GM18526 (cell line): ENCODE measurements around the gene DRAXIN.
A peak's percentile ranks its signal among the peaks of the same experiment; 100 is the strongest.

Source experiments
- POLR2A ChIP-seq: IDR thresholded peaks from 3 replicates; pipeline ENCODE4 v1.6.1; 2011; ENCODE audit not compliant: insufficient read length; ENCODE audit errors: extremely low read depth

The DRAXIN gene

GRCh38 chr1:11711490-11711889 lies 20.0 kb downstream of the DRAXIN start:
- no peak for TF ChIP-seq POLR2A

DNA sequence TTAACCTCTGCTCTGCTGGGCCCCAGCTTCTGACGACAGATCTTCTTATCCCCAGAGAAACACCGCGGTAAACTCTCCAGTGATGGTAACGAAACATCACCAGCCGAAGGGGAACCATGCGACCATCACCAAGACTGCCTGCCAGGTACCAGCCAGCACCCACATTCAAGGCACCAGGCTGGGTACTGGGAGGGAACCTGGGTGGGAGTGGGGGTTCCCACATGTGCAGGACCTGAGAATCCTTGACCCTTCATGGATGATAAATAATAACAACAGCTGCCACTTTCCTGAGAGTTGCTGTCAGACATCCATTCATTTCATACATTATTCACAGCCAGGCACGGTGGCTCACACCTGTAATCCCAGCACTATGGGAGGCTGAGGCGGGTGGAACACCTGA lies 20.8 kb downstream of the DRAXIN start:
- no peak for TF ChIP-seq POLR2A

DNA sequence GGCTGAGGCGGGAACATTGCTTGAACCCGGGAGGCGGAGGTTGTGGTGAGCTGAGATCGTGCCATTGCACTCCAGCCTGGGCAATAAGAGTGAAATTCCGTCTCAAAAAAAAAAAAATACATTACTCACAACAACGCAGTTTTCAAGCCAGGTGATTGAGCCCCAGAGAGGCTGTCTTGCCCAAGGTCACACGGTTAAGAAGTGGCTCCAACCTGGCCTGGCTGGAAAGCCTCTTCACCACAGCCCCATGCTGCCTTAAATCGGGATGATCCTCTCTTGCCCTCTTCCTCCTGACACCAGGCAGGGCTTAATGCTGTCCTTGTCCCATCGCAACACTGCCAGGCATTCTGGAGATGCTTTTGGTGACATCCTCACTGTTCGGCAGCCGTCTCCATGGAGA lies 21.6 kb downstream of the DRAXIN start:
- no peak for TF ChIP-seq POLR2A

- TF ChIP-seq POLR2A = no peak
Measured at GRCh38 chr1:11714831-11715575, 23.5 kb downstream of the DRAXIN start.

DNA sequence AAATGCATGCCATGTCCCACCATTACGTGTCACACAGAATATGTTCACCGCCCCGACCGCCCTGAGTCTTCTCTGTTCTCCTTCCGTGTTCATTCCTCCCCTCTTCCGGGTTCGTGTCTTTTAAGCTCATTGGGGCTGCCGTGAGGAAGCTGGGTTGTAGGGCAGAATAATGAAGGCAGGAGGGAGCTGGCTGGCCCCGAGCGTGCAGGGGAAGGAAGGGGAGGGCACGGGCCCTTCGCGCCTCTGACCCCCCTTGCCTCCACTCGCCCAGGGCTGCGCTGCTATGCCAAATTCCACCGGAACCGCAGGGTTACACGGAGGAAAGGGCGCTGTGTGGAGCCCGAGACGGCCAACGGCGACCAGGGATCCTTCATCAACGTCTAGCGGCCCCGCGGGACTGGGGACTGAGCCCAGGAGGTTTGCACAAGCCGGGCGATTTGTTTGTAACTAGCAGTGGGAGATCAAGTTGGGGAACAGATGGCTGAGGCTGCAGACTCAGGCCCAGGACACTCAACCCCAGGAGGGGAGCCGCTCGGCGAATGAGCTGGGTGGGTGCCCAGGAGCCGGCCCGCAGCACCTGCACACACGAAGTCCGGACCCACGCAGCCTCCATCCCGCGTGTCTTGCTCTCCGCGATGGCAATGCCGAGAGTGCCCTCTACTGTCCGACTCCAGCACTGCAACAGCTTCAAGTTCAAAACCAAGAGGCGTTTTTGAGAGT lies 28.0 kb downstream of the DRAXIN start:
- peak; percentile 44 for TF ChIP-seq POLR2A

DNA sequence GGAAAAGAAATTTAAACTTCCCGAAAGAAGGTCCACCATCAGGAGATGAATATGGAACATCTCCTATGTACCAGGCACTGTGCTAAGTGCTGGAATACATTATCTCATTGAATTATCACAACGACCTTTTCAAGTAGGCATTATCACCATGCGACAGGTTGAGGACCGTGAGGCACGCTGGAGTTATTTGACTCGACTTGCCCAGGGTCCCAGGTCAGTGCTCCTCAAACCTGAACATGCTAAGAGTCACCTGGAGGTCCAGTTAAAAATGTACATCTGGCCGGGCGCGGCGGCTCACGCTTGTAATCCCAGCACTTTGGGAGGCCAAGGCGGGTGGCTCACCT lies 28.5 kb downstream of the DRAXIN start:
- no peak for TF ChIP-seq POLR2A

- no peak for TF ChIP-seq POLR2A
Measured at GRCh38 chr1:11720525-11720924, 29.0 kb downstream of the DRAXIN start.

DNA sequence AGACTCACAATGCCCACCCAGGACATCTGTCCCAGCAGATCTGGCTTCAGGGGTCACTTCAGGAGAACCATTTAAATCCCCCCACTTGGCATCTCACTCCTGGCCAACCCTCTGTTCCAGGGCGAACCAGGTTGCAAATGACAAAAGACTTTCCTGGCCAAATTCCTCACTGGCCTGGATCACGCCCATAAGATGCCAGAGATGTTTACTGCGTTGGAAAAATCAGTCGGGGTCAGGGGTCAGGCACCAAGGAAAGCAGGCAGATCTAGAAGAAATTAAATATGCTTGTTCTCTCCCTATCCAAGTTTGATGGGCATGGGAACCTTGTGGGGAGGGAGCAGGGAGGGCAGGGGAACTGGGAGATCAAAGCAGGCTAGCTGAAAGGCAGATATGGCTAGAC lies 29.8 kb downstream of the DRAXIN start:
- TF ChIP-seq POLR2A = no peak

GRCh38 chr1:11722538-11722937 lies 31.0 kb downstream of the DRAXIN start:
- TF ChIP-seq POLR2A = no peak

DNA sequence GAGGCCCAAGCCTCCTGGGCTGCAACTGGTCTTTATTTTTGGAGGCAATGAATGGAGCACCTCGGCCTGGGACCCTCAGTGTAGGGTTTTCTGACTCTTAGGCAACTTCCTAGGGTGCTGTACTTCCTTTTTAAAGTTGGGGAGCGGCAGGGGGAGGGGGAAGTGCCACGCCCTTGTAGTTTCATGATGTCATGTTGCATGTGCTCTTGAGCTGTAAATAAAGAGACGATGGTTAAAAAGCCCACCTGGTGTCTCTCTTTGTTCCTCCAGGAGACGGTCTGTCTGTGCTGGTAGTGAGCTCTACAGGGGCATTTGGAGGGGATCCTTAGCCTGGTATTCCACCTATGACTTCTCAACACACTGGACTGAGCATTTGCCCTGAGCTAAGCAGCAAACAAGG lies 34.1 kb downstream of the DRAXIN start:
- TF ChIP-seq POLR2A = no peak

- no peak for TF ChIP-seq POLR2A
Measured at GRCh38 chr1:11727119-11727518, 35.6 kb downstream of the DRAXIN start.

- TF ChIP-seq POLR2A = no peak
Measured at GRCh38 chr1:11728126-11728806, 36.8 kb downstream of the DRAXIN start.

DNA sequence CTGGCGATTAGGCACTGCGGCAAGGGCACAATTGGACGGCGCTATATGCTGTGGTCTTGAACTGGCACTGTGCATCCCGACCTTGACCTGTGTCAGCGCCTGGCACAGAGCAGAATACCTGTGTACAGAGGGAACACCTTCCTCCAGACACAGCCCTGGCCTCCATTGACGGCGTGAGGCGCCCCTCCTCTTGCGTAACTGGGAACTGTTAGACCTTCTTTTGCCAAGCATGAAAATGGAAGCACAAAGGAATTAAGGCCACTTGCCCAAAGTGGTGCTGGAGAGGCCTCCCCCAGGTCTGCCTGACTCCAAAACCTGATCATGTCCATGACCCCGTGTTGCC lies 37.6 kb downstream of the DRAXIN start:
- no peak for TF ChIP-seq POLR2A

- TF ChIP-seq POLR2A = no peak
Measured at GRCh38 chr1:11729498-11730428, 38.3 kb downstream of the DRAXIN start.

GRCh38 chr1:11730429-11730891 lies 39.0 kb downstream of the DRAXIN start:
- no peak for TF ChIP-seq POLR2A

DNA sequence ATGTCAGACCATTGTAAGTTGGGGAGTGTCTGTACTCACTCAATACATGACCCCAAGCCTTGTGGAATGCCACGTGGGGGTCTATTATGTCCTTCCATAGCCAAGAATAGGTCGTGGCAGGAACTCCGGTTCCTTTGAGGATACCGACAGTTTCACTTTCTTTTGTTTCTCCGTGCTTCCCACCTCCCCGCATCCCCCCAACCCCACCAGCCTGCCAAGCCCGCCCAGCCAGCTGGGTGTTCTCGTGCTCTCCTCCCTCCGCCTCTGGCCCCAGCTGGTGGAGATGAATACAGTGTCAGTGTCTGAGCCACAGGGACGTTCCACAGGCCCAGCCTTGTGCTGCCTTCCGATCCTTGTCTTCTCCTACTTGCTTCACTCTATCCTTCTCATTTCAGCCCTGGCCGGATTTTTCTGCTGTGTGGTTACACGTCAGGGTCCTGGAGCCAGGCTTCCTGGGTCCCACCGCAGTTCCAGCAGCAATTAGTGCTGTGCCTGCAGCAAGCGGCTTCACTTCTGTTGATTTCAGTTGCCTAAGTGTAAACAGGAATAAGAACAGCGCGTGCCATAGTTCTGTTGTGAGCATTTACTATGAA lies 40.3 kb downstream of the DRAXIN start:
- no peak for TF ChIP-seq POLR2A
